Measurements from ENCODE around the gene VSIG10. TPM values are rescaled to one million over a fixed set of nuclear protein-coding genes. Genes with fewer than 3 reads are reported as not detected.

The VSIG10 gene
- total RNA-seq, 3 donors from 2014 or later, result 30.2 to 39.3 (median 34.1) TPM

DNA sequence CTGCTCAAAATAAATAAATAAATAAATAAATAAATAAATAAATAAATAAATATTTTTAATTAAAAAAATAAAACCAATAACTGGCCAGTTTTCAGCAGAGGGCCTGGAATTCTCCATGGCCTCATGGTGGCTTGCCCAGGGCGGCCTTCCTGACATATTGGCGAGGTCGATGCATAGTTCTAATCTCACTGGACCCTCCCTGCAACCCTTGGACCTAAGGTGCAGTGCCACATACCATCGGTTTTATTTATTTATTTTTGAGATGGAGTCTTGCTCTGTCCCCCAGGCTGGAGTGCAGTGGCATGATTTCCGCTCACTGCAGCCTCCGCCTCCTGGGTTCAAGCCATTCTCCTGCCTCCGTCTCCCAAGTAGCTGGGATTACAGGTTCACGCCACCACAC is 3.9 kb upstream of the VSIG10 start:
- H3K4me3 ChIP-seq, result no peak overlapping the region
- H3K4me1 ChIP-seq, result no peaks in the 10 kb centered on the region
- no peak overlapping the region for H3K27ac ChIP-seq
- H3K36me3 ChIP-seq, result no peaks in the 10 kb centered on the region
- H3K9me3 ChIP-seq, result no peaks in the 10 kb centered on the region
- intact Hi-C loops (cut with DNase I; ENCODE audit: low total_unique reads), result no loop called here
- no peaks in the 10 kb centered on the region for H3K27me3 ChIP-seq
- no peak for TF ChIP-seq POLR2A (IDR thresholded peaks at IDR 0.05)
- TF ChIP-seq, protein P1, sequence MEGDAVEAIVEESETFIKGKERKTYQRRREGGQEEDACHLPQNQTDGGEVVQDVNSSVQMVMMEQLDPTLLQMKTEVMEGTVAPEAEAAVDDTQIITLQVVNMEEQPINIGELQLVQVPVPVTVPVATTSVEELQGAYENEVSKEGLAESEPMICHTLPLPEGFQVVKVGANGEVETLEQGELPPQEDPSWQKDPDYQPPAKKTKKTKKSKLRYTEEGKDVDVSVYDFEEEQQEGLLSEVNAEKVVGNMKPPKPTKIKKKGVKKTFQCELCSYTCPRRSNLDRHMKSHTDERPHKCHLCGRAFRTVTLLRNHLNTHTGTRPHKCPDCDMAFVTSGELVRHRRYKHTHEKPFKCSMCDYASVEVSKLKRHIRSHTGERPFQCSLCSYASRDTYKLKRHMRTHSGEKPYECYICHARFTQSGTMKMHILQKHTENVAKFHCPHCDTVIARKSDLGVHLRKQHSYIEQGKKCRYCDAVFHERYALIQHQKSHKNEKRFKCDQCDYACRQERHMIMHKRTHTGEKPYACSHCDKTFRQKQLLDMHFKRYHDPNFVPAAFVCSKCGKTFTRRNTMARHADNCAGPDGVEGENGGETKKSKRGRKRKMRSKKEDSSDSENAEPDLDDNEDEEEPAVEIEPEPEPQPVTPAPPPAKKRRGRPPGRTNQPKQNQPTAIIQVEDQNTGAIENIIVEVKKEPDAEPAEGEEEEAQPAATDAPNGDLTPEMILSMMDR (IDR thresholded peaks at IDR 0.05), result no peak
- TF ChIP-seq POLR2AphosphoS5 (IDR thresholded peaks at IDR 0.05), result no peak
- no peak for DNase-seq (ENCODE audit: low spot score in 2 of 2)

DNA sequence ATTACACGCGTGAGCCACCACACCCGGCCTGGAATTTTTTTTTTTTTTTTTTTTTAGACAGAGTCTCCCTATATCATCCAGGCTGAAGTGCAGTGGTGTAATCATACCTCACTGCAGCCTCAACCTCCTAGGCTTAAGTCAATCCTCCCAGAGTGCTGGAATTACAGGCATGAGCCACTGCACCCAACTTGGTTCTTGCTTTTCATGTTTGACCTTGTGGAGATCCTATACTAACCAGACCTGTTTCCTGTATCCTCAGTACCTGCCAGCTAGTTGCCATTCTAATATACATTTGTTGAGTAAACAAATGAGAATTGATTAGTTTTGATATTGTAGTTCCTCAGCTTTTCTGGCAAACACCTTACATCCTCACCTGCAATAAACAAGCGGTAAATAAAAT is 3.2 kb upstream of the VSIG10 start:
- no peaks in the 10 kb centered on the region for H3K4me1 ChIP-seq
- no peaks in the 10 kb centered on the region for H3K27me3 ChIP-seq
- DNase-seq (ENCODE audit: low spot score in 2 of 2), result no peak
- H3K36me3 ChIP-seq, result no peaks in the 10 kb centered on the region
- no peaks in the 10 kb centered on the region for H3K9me3 ChIP-seq
- H3K4me3 ChIP-seq, result no peak overlapping the region
- TF ChIP-seq, protein P1 (IDR thresholded peaks at IDR 0.05), result no peak
- no peak for TF ChIP-seq POLR2A (IDR thresholded peaks at IDR 0.05)
- TF ChIP-seq POLR2AphosphoS5 (IDR thresholded peaks at IDR 0.05), result no peak
- H3K27ac ChIP-seq, result no peak overlapping the region
- intact Hi-C loops (cut with DNase I; ENCODE audit: low total_unique reads), result no loop called here

DNA sequence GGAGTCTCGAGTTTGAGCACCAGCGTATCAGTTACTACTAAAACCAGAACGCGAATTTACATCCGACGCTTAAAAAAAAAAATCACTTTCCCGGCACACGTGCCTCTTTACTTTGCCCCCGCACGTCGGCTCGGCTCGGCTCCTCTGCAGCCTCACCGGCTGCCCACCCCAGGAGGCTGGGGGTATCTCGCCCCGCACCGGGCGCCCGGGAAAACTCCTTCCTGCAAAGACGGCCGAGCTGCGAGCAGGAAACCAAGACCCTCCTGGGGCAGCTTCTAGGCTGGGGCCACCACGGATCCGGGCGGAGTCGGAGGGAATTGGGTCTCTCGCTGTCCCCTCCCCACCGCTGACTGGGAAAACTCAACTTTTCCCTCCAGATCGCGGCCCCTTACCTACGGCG is 610 bp downstream of the VSIG10 start:
- H3K9me3 ChIP-seq, result no peaks in the 10 kb centered on the region
- peak overlapping the region; percentile 71 to 75 for H3K27ac ChIP-seq
- H3K36me3 ChIP-seq, result no peaks in the 10 kb centered on the region
- H3K27me3 ChIP-seq, result no peaks in the 10 kb centered on the region
- no peaks in the 10 kb centered on the region for H3K4me1 ChIP-seq
- H3K4me3 ChIP-seq, result peak overlapping the region; percentile 84 to 86 (median 84)
- TF ChIP-seq POLR2A (IDR thresholded peaks at IDR 0.05) (no peak), POLR2AphosphoS5 (IDR thresholded peaks at IDR 0.05) (no peak)
- TF ChIP-seq, protein P1 (IDR thresholded peaks at IDR 0.05), result no peak
- intact Hi-C loops (cut with DNase I; ENCODE audit: low total_unique reads), result no loop called here
- DNase-seq (ENCODE audit: low spot score in 2 of 2), result no peak

DNA sequence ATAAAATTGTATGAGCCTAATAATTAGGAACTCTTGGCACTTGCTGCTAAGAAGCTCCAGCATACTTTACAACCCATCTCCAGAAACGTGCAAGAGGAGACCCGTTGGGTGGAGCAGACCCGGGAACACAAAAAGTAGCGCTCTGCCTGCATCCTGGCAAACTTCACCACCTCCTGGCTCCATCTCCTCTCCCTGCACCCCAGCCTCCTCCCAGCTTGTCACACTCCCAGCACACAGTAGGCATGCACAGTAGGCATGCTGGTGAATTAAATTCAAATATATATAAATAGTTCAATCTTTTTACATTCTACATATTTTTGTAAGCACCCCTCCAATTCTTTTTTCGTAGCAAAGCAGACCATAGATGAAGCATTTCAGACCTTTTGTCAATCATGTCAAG is 1.2 kb downstream of the VSIG10 start:
- H3K9me3 ChIP-seq, result no peaks in the 10 kb centered on the region
- peak overlapping the region; percentile 84 to 86 (median 84) for H3K4me3 ChIP-seq
- TF ChIP-seq, protein P1 (IDR thresholded peaks at IDR 0.05), result no peak
- TF ChIP-seq POLR2A (IDR thresholded peaks at IDR 0.05) (no peak), POLR2AphosphoS5 (IDR thresholded peaks at IDR 0.05) (no peak)
- DNase-seq (ENCODE audit: low spot score in 2 of 2), result no peak
- intact Hi-C loops (cut with DNase I; ENCODE audit: low total_unique reads), result no loop called here
- H3K27ac ChIP-seq, result no peak overlapping the region
- no peaks in the 10 kb centered on the region for H3K27me3 ChIP-seq
- H3K36me3 ChIP-seq, result no peaks in the 10 kb centered on the region
- H3K4me1 ChIP-seq, result no peaks in the 10 kb centered on the region

DNA sequence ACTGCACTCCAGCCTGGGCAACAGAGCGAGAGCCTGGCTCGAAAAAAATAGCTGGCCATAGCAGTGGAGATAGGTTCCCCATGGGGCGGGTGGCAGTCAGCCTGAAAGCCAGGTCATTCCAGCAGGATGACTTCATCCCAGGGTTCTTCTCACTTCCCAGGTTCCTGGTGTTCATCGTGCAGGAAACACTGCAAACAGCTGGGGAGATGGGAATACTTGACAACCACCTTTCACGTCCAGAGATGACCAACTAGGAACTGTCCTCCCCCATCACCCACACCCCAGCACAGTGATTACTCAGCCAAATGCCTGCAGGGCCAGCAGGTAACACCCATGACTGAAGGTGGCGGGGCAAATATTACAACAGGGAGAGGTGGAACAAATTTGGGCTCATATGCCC is 1.7 kb downstream of the VSIG10 start:
- TF ChIP-seq POLR2AphosphoS5 (IDR thresholded peaks at IDR 0.05) (no peak), POLR2A (IDR thresholded peaks at IDR 0.05) (no peak)
- TF ChIP-seq, protein P1 (IDR thresholded peaks at IDR 0.05), result no peak
- Histone ChIP-seq H3K4me1 (no peaks in the 10 kb centered on the region), H3K9me3 (no peaks in the 10 kb centered on the region), H3K36me3 (no peaks in the 10 kb centered on the region), H3K27ac (no peak overlapping the region), H3K4me3 (no peak overlapping the region), H3K27me3 (no peaks in the 10 kb centered on the region)
- intact Hi-C loops (cut with DNase I; ENCODE audit: low total_unique reads), result no loop called here
- peak in 1 of 2 donors; percentile 52 for DNase-seq (ENCODE audit: low spot score in 2 of 2)

Data from breast epithelium (tissue), 4 donors.